ENCODE data around the gene C1QTNF9. TPM values are rescaled to one million over a fixed set of nuclear protein-coding genes. Genes with fewer than 3 reads are reported as not detected.
"Not testable (repeated sequence)": the region's sequence is repeated elsewhere in the genome, so short reads cannot be mapped to it uniquely, and the experiment has no call there.

C1QTNF9 gene
- total RNA-seq, 1 donor, result not detected

- TF ChIP-seq CTCF (IDR thresholded peaks at IDR 0.05; ENCODE audit: insufficient read depth, low read depth, low read length), result no peak
- no peak for DNase-seq (ENCODE audit: low read depth)
- no peak overlapping the region for H3K4me3 ChIP-seq (ENCODE audit: low read depth, low read length)
Observed at GRCh38 chr13:24351423-24351822, 42.0 kb downstream of the C1QTNF9 start.

- no peak overlapping the region for H3K4me3 ChIP-seq (ENCODE audit: low read depth, low read length)
Observed at GRCh38 chr13:24353736-24354135, 44.4 kb downstream of the C1QTNF9 start.

DNA sequence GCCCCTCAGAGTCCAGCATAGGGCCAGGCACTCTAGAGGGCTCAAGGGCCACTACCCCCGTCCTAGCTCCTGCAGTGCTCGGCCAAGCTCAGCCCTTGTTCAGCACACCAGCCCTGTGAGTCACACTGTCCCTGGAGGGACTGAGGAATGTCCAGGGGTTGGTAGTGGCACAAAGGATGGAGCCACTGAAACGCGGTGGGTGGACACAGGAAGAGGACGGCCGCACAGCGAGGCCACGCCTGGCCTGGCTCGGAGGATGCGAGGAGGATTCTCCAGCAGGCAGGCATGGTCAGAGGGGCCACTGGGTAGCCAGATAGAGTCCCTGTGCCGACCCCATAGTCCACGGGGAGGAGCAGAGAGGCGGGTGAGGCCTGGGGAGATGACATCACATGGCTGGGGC lies 45.7 kb downstream of the C1QTNF9 start:
- no peak for TF ChIP-seq CTCF (IDR thresholded peaks at IDR 0.05; ENCODE audit: insufficient read depth, low read depth, low read length)
- no peak for DNase-seq (ENCODE audit: low read depth)
- H3K4me3 ChIP-seq (ENCODE audit: low read depth, low read length), result no peak overlapping the region

More at GRCh38 chr13:24353736-24354135, 44.4 kb downstream of the C1QTNF9 start:
- TF ChIP-seq CTCF (IDR thresholded peaks at IDR 0.05; ENCODE audit: insufficient read depth, low read depth, low read length), result no peak
- DNase-seq (ENCODE audit: low read depth), result no peak

DNA sequence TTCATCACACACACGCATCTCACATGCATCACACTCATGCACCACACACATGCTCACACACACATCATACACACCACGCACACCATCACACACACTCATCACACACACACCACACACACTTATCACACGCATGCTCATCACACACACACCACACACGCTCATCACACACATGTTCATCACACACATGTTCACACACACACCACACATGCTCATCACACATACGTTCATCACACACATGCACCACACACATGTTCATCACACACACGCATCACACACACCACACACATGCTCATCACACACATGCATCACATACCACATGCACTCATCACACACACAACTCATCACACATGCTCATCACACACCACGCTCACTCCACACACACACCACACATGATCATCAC lies 46.9 kb downstream of the C1QTNF9 start:
- H3K4me3 ChIP-seq (ENCODE audit: low read depth, low read length), result no peak overlapping the region
- no peak for DNase-seq (ENCODE audit: low read depth)
- no peak for TF ChIP-seq CTCF (IDR thresholded peaks at IDR 0.05; ENCODE audit: insufficient read depth, low read depth, low read length)

DNA sequence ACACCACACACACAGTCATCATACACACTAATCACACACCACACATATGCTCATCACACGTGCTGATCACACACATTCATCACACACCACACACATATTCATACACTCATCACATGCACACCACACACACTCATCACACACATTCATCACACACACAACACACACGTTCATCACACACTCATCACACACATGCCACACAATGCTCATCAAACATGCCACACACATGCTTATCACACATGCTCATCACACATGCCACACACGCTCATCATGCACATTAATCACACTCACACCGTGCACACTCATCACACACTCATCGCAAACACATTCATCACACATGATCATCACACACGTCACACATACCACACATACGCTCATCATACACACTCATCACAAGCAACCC lies 47.5 kb downstream of the C1QTNF9 start:
- no peak overlapping the region for H3K4me3 ChIP-seq (ENCODE audit: low read depth, low read length)
- TF ChIP-seq CTCF (IDR thresholded peaks at IDR 0.05; ENCODE audit: insufficient read depth, low read depth, low read length), result no peak
- no peak for DNase-seq (ENCODE audit: low read depth)

DNA sequence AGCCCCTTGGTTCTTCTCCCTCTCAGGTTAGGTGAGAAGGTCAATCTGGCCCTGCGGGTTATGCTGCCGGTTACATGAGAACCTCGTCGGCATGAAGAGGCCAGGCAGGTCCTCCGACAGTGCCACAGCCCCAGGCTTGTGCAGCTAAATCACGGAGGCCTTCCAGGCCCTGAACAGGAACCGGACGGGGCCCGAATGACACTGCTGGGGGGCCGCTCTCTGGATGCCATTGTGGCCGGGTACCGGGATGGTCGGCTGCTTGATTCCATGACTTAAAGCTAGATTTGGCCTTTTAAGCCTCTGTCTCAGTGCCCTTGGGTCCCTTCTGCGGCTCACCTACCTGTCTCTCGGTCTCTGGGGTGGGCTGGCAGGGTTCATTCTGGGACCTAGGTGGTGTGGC lies 48.4 kb downstream of the C1QTNF9 start:
- no peak overlapping the region for H3K4me3 ChIP-seq (ENCODE audit: low read depth, low read length)
- DNase-seq (ENCODE audit: low read depth), result no peak
- no peak for TF ChIP-seq CTCF (IDR thresholded peaks at IDR 0.05; ENCODE audit: insufficient read depth, low read depth, low read length)

DNA sequence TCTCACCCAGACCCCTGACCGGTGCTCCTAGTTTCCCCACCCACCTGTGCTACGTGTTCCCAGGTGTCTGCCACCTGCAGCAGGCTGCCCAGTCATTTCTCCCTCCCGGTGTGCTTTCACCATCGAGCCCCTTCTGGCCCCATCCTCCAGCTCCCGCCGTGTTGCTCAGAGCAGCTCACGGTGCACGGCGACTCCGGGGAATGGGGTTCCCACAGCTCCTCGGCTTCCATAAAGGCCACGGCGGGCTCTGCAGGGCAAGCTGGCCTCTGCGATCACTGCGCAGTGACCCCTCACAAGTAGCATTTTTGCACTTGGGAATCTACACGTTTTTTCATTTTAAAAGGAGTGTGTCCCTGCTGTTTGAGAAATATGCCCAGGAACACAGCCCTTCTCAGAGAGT lies 49.5 kb downstream of the C1QTNF9 start:
- H3K4me3 ChIP-seq (ENCODE audit: low read depth, low read length); DNase-seq (ENCODE audit: low read depth): not testable (repeated sequence)

- H3K4me3 ChIP-seq (ENCODE audit: low read depth, low read length); DNase-seq (ENCODE audit: low read depth): not testable (repeated sequence)
Observed at GRCh38 chr13:24359252-24359651, 49.9 kb downstream of the C1QTNF9 start.

All from fibroblast of villous mesenchyme (primary cell).